Lung (tissue), 12 donors: ENCODE measurements around the gene NUDT2. TPM values are rescaled to one million over a fixed set of nuclear protein-coding genes. Genes with fewer than 3 reads are reported as not detected.
A peak's percentile ranks its signal among the peaks of the same experiment; 100 is the strongest.

ENCODE experiments used
- ATAC-seq: fragments of 200-7000 bp; cut with Tn5 transposase; one replicate; pipeline ENCODE4 v1.9.1; 2020; ENCODE audit warnings: moderate number of reproducible peaks; ENCODE audit not compliant: insufficient read depth, low FRiP score
- DNase-seq, 3 donors: peaks; one replicate each; pipeline ENCODE4 v3.0.0-alpha.2; 2013 to 2017
- H3K27ac ChIP-seq, 2 donors: one replicate each; pipeline ENCODE4 v1.5.1; 2013; ENCODE audit warnings: mild to moderate bottlenecking in 2 of 2, moderate library complexity in 2 of 2, control low read depth in 1 of 2, inconsistent platforms in 1 of 2, low read depth in 1 of 2, low read length in 1 of 2
- H3K27me3 ChIP-seq, 3 donors: one replicate each; pipeline ENCODE4 v1.5.1; 2013; ENCODE audit warnings: low read length in 2 of 3; ENCODE audit not compliant: control insufficient read depth in 3 of 3, insufficient read depth in 3 of 3
- H3K36me3 ChIP-seq, 4 donors: one replicate each; pipeline ENCODE4 v1.5.1; 2013; ENCODE audit warnings: low read length in 4 of 4, mild to moderate bottlenecking in 1 of 4, moderate library complexity in 1 of 4; ENCODE audit not compliant: control insufficient read depth in 4 of 4, insufficient read depth in 4 of 4
- H3K4me1 ChIP-seq, 5 donors: one replicate each; pipeline ENCODE4 v1.5.1; 2013; ENCODE audit warnings: low read length in 5 of 5, mild to moderate bottlenecking in 2 of 5, moderate library complexity in 1 of 5; ENCODE audit not compliant: control insufficient read depth in 5 of 5, insufficient read depth in 5 of 5
- H3K4me3 ChIP-seq: one replicate; pipeline ENCODE4 v1.5.1; 2013; ENCODE audit warnings: mild to moderate bottlenecking, control low read depth, moderate library complexity
- H3K9ac ChIP-seq, 2 donors: one replicate each; pipeline ENCODE4 v1.5.1; 2013; ENCODE audit warnings: low read length in 2 of 2, control low read depth in 1 of 2; ENCODE audit not compliant: insufficient read depth in 1 of 2
- H3K9me3 ChIP-seq, 4 donors: one replicate each; pipeline ENCODE4 v1.5.1; 2013; ENCODE audit warnings: low read length in 3 of 4, mild to moderate bottlenecking in 1 of 4, moderate library complexity in 1 of 4; ENCODE audit not compliant: control insufficient read depth in 4 of 4, insufficient read depth in 3 of 4
- CTCF ChIP-seq: IDR thresholded peaks from 2 replicates; pipeline ENCODE4 v1.5.1; 2012; ENCODE audit warnings: mild to moderate bottlenecking; ENCODE audit errors: control extremely low read depth, extremely low read depth
- WGBS, 2 donors: extraction: QIAGEN DNeasy Blood & Tissue Kit; methylation state at CpG; one replicate each; pipeline ENCODE4 v1.1.7; 2013; 5-methylcytosine and 5-hydroxymethylcytosine counted together
- polyA plus RNA-seq, 2 donors: library from polyadenylated mRNA; stranded (reverse); fragments of 200-250 nt; gene quantifications; one replicate each; pipeline ENCODE4 v1.2.1, GENCODE V29; 2013
- total RNA-seq, 2 donors: library from RNA; depleted of rRNA in 1 of 2; stranded (reverse); fragments of >200 nt in 1 of 2; gene quantifications; one replicate each; pipeline ENCODE4 v1.2.1, GENCODE V29; 2014 to 2021
- donor health status: control.
- donor health status: control.
- donor health status: Bipolar disorder and iron deficiency.
- donor health status: healthy.
- donor health status: DM: yes; HTN: yes; CAD: no.

NUDT2 gene
- total and polyA plus RNA-seq, 4 donors = 11.7 to 20.1 (median 15.6) TPM

- WGBS, 2 donors = 1% methylated on average over 48 to 54 of the region's 54 CpGs
- ATAC-seq (peak; percentile 82), DNase-seq (peak; percentile 81 to 91 (median 90))
- Histone ChIP-seq H3K4me1 (peaks cover 2 to 32% (median 6%) of the 10 kb centered on the region in 5 donors), H3K9me3 (peaks cover 0 to 4% (median 0%) of the 10 kb centered on the region in 4 donors), H3K27ac (peak within 1 kb of the TSS; percentile 40 to 73), H3K9ac (peak within 1 kb of the TSS; percentile 14 to 17), H3K27me3 (peaks cover 0 to 51% (median 40%) of the 10 kb centered on the region in 3 donors), H3K36me3 (no peaks in the 10 kb centered on the region), H3K4me3 (peak within 1 kb of the TSS; percentile 40)
- no peak for TF ChIP-seq CTCF
These were observed 47.4 kb downstream of the NUDT2 start, which contains the start of gene MYORG for GRCh38 chr9:34376596-34377403. MYORG (minus strand) TSS chr9:34376898; CDS start chr9:34372943, 3,955 bp downstream.

- WGBS, 2 donors = 3 to 4% methylated on average over 21 of the region's 21 CpGs
- H3K27me3 ChIP-seq = peaks cover 0 to 49% (median 36%) of the 10 kb centered on the region in 3 donors
- H3K4me1 ChIP-seq = peaks cover 2 to 32% (median 6%) of the 10 kb centered on the region in 5 donors
- H3K27ac ChIP-seq = peak overlapping the region in 1 of 2 donors; percentile 12
- no peak for ATAC-seq
- TF ChIP-seq CTCF = no peak
- peak overlapping the region in 1 of 2 donors; percentile 14 for H3K9ac ChIP-seq
- peak in 1 of 3 donors; percentile 49 for DNase-seq
- no peaks in the 10 kb centered on the region for H3K36me3 ChIP-seq
- peak overlapping the region; percentile 40 for H3K4me3 ChIP-seq
- H3K9me3 ChIP-seq = no peaks in the 10 kb centered on the region
These were observed 48.0 kb downstream of the NUDT2 start for GRCh38 chr9:34377404-34377746.

GRCh38 chr9:34378376-34379060 is 49.1 kb downstream of the NUDT2 start:
- peaks cover 2 to 32% (median 6%) of the 10 kb centered on the region in 5 donors for H3K4me1 ChIP-seq
- H3K9me3 ChIP-seq = no peaks in the 10 kb centered on the region
- no peak overlapping the region for H3K27ac ChIP-seq
- no peak for TF ChIP-seq CTCF
- no peak overlapping the region for H3K4me3 ChIP-seq
- no peak for ATAC-seq
- 96 to 99% methylated on average over 3 of the region's 3 CpGs for WGBS, 2 donors
- peaks cover 0 to 44% (median 41%) of the 10 kb centered on the region in 3 donors for H3K27me3 ChIP-seq
- no peak for DNase-seq
- no peaks in the 10 kb centered on the region for H3K36me3 ChIP-seq
- no peak overlapping the region for H3K9ac ChIP-seq
